ENCODE results near the gene PLXNA1.

The PLXNA1 gene

GRCh38 chr3:126947429-126947828 lies 35.5 kb upstream of the PLXNA1 start:
- Histone ChIP-seq H3K27me3 (peaks cover 0 to 12% (median 0%) of the 10 kb centered on the region in 11 experiments; a peak in 2 of 22 replicates), H3K4me1 (peaks cover 21 to 53% (median 36%) of the 10 kb centered on the region in 10 experiments), H3K9ac (no peak overlapping the region), H3K4me2 (peak overlapping the region in 10 of 11 experiments; percentile 65 to 82 (median 78); a peak in 13 of 22 replicates), H4K20me1 (peaks cover 0 to 79% (median 11%) of the 10 kb centered on the region in 11 experiments; a peak in 9 of 22 replicates), H3K9me3 (replicated peaks in 1 of 11) (no peaks in the 10 kb centered on the region), H3K36me3 (peaks cover 0 to 5% (median 0%) of the 10 kb centered on the region in 11 experiments; a peak in 3 of 22 replicates), H3K27ac (no peak overlapping the region), H3K4me3 (no peak overlapping the region)
- TF ChIP-seq Cebpa-rat (IDR thresholded peaks at IDR 0.05): no peak

GRCh38 chr3:126948980-126949535 lies 33.9 kb upstream of the PLXNA1 start:
- no peak for TF ChIP-seq Cebpa-rat (IDR thresholded peaks at IDR 0.05)
- Histone ChIP-seq H3K4me3 (no peak overlapping the region), H3K4me2 (peak overlapping the region; percentile 65 to 82 (median 78)), H3K4me1 (peaks cover 25 to 59% (median 44%) of the 10 kb centered on the region in 10 experiments), H3K36me3 (peaks cover 0 to 5% (median 0%) of the 10 kb centered on the region in 11 experiments; a peak in 3 of 22 replicates), H3K27ac (no peak overlapping the region), H3K9me3 (replicated peaks in 1 of 11) (no peaks in the 10 kb centered on the region), H3K9ac (no peak overlapping the region), H4K20me1 (peaks cover 0 to 93% (median 21%) of the 10 kb centered on the region in 11 experiments; a peak in 15 of 22 replicates), H3K27me3 (peaks cover 0 to 22% (median 0%) of the 10 kb centered on the region in 11 experiments; a peak in 2 of 22 replicates)

GRCh38 chr3:126951561-126951960 lies 31.4 kb upstream of the PLXNA1 start:
- H3K9me3 ChIP-seq (replicated peaks in 1 of 11): no peaks in the 10 kb centered on the region
- H3K4me2 ChIP-seq: no peak overlapping the region
- H3K9ac ChIP-seq: no peak overlapping the region
- no peak overlapping the region for H3K27ac ChIP-seq
- H3K27me3 ChIP-seq: peaks cover 0 to 43% (median 0%) of the 10 kb centered on the region in 11 experiments; a peak in 7 of 22 replicates
- peaks cover 0 to 93% (median 41%) of the 10 kb centered on the region in 11 experiments; a peak in 19 of 22 replicates for H4K20me1 ChIP-seq
- no peak for TF ChIP-seq Cebpa-rat (IDR thresholded peaks at IDR 0.05)
- H3K4me1 ChIP-seq: peaks cover 50 to 77% (median 67%) of the 10 kb centered on the region in 10 experiments
- peaks cover 0 to 5% (median 0%) of the 10 kb centered on the region in 11 experiments; a peak in 3 of 22 replicates for H3K36me3 ChIP-seq
- no peak overlapping the region for H3K4me3 ChIP-seq

GRCh38 chr3:126952261-126952982 lies 30.5 kb upstream of the PLXNA1 start:
- Histone ChIP-seq H3K27ac (no peak overlapping the region), H3K4me2 (peak overlapping the region in 2 of 11 experiments; percentile 8 to 24; a peak in 2 of 22 replicates), H4K20me1 (peaks cover 0 to 93% (median 43%) of the 10 kb centered on the region in 11 experiments; a peak in 19 of 22 replicates), H3K4me1 (peaks cover 57 to 79% (median 72%) of the 10 kb centered on the region in 10 experiments), H3K9ac (no peak overlapping the region), H3K36me3 (peaks cover 0 to 5% (median 0%) of the 10 kb centered on the region in 11 experiments; a peak in 3 of 22 replicates), H3K4me3 (no peak overlapping the region), H3K27me3 (peaks cover 0 to 50% (median 0%) of the 10 kb centered on the region in 11 experiments; a peak in 7 of 22 replicates), H3K9me3 (replicated peaks in 1 of 11) (no peaks in the 10 kb centered on the region)
- no peak for TF ChIP-seq Cebpa-rat (IDR thresholded peaks at IDR 0.05)

GRCh38 chr3:126952983-126953660 lies 29.8 kb upstream of the PLXNA1 start:
- Histone ChIP-seq H3K27ac (no peak overlapping the region), H3K36me3 (no peaks in the 10 kb centered on the region; a peak in 1 of 22 replicates), H4K20me1 (peaks cover 0 to 93% (median 43%) of the 10 kb centered on the region in 11 experiments; a peak in 19 of 22 replicates), H3K4me2 (peak overlapping the region in 8 of 11 experiments; percentile 2 to 96 (median 82); a peak in 11 of 22 replicates), H3K4me3 (no peak overlapping the region), H3K27me3 (peaks cover 0 to 56% (median 0%) of the 10 kb centered on the region in 11 experiments; a peak in 7 of 22 replicates), H3K9me3 (replicated peaks in 1 of 11) (no peaks in the 10 kb centered on the region), H3K9ac (no peak overlapping the region), H3K4me1 (peaks cover 56 to 79% (median 72%) of the 10 kb centered on the region in 10 experiments)
- no peak for TF ChIP-seq Cebpa-rat (IDR thresholded peaks at IDR 0.05)

- H3K27ac ChIP-seq: peak overlapping the region in 1 of 11 experiments; percentile 4; a peak in 2 of 22 replicates
- H3K4me3 ChIP-seq: no peak overlapping the region
These were observed 28.6 kb upstream of the PLXNA1 start for GRCh38 chr3:126954141-126954842.

GRCh38 chr3:126955004-126955790 lies 27.7 kb upstream of the PLXNA1 start:
- H3K4me3 ChIP-seq: no peak overlapping the region
- H3K4me2 ChIP-seq: peak overlapping the region; percentile 60 to 96 (median 76)
- peaks cover 0 to 72% (median 0%) of the 10 kb centered on the region in 11 experiments; a peak in 7 of 22 replicates for H3K27me3 ChIP-seq
- no peaks in the 10 kb centered on the region for H3K36me3 ChIP-seq
- peaks cover 0 to 93% (median 43%) of the 10 kb centered on the region in 11 experiments; a peak in 19 of 22 replicates for H4K20me1 ChIP-seq
- H3K9ac ChIP-seq: peak overlapping the region in 1 of 11 experiments; percentile 14; a peak in 2 of 22 replicates
- peak overlapping the region in 1 of 11 experiments; percentile 4; a peak in 2 of 22 replicates for H3K27ac ChIP-seq
- H3K4me1 ChIP-seq: peaks cover 50 to 79% (median 72%) of the 10 kb centered on the region in 10 experiments
- no peak for TF ChIP-seq Cebpa-rat (IDR thresholded peaks at IDR 0.05)
- H3K9me3 ChIP-seq (replicated peaks in 1 of 11): no peaks in the 10 kb centered on the region

More at GRCh38 chr3:126954141-126954842, 28.6 kb upstream of the PLXNA1 start:
- Histone ChIP-seq H3K36me3 (no peaks in the 10 kb centered on the region), H3K9ac (peak overlapping the region in 1 of 11 experiments; percentile 14; a peak in 1 of 22 replicates), H3K27me3 (peaks cover 0 to 66% (median 0%) of the 10 kb centered on the region in 11 experiments; a peak in 7 of 22 replicates), H3K4me2 (peak overlapping the region; percentile 60 to 96 (median 76)), H3K9me3 (replicated peaks in 1 of 11) (no peaks in the 10 kb centered on the region), H3K4me1 (peaks cover 44 to 79% (median 72%) of the 10 kb centered on the region in 10 experiments), H4K20me1 (peaks cover 0 to 93% (median 43%) of the 10 kb centered on the region in 11 experiments; a peak in 19 of 22 replicates)
- TF ChIP-seq Cebpa-rat (IDR thresholded peaks at IDR 0.05): no peak

Measured in BLaER1 treated with 17β-estradiol and CSF1 and Interleukin-3, amounts not matched to agents 10 nM and 100 nM (cell line).